Placental pericyte (primary cell): Measurements from ENCODE around the gene EXOG. TPM values are rescaled to one million over a fixed set of nuclear protein-coding genes. Genes with fewer than 3 reads are reported as not detected.

Source experiments
- small RNA-seq: library from RNA; depleted of rRNA; stranded (forward); fragments of <200 nt; gene quantifications from one replicate; pipeline ENCODE3, GENCODE V24; 2012; ENCODE audit warnings: low replicate concordance
- total RNA-seq: library from RNA; depleted of rRNA; stranded (reverse); fragments of >200 nt; gene quantifications from 2 replicates; pipeline ENCODE4 v1.2.3, GENCODE V29; 2012

Gene EXOG, protein sequence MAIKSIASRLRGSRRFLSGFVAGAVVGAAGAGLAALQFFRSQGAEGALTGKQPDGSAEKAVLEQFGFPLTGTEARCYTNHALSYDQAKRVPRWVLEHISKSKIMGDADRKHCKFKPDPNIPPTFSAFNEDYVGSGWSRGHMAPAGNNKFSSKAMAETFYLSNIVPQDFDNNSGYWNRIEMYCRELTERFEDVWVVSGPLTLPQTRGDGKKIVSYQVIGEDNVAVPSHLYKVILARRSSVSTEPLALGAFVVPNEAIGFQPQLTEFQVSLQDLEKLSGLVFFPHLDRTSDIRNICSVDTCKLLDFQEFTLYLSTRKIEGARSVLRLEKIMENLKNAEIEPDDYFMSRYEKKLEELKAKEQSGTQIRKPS
- total RNA-seq: 7.0 and 12.6 TPM in 2 replicates

DNA sequence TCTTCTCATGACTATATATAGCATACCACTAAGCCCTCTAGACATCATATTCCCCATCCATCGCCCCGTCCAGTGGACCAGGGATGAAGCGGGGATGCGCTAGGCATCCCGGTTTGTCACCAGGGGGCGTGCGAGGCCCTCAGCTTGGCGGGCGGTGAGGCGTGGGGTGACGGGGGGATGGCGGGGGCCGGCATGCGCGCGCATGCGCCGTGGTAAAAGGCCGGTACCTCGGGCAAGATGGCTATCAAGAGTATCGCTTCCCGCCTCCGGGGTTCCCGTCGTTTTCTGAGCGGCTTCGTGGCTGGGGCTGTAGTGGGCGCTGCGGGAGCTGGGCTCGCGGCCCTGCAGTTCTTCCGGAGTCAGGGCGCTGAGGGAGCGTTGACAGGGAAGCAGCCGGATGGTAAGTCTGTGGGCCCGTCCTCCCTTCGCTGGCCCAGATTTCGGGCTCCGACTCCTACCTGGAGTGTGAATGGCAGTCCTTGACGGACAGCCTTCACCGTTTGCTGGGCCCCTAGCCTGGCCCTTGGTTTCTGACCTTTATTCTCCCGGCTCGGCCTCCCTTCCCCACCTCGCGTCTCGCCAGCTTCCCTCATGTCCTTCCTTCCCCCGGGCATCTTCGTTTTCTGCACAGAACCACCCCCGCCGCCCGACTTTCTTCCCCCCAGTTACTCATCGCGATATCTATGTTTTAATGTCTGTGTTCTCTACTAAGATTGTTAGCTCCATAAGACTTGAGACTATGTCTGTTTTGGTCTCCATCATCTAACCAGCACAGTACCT is at the start of gene EXOG:
Gene EXOG (plus strand): TSS at position 210 of the 780 bp plus-strand sequence. CDS start 28 bp downstream, at position 238.

DNA sequence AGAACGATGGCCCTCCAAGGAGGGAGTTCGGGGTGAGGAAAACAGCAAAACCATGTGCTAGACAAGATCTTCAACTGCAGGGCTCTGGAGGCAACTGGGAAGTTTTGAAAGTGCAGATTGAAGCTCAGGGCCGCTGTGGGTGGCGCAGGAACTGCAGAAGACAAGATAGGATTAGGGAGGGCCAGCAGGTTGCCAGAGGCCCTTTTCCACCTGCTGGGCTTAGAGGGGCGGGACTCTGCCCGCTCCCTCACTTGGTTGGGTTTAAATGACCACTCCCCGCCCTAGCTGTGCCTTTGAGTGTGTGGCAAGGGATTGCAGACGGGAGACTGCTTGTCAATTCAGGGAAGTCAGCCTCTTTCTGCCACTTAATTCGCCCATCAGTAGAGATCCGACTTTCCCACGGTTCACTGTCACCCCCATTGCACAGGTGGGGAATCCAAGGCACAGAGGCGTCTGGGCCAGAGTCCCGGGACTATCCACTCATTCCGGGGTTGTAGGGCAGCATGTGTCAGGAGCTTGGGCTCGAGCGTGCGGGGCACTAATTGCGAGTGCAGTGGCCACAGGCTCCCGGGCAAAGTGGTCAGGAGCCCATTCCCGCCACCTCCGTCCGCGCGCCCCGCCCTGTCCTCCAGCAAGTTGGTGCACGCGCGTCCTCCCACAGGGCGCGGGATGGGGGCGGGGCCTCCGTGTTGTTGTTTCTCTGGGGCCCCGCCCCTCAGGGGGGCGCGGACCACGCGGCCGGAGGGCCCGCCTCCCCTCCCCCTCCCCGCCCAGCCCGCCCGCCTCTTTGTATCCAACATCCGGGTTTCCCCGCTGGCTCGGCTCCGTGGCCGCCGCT is 42.8 kb upstream of the EXOG start, which contains the start of gene ACVR2B:
Gene ACVR2B (plus strand): TSS at position 816 of the 838 bp plus-strand sequence. CDS start 433 bp downstream, outside the sequence.

Small RNA genes within 50 kb of the gene (small RNA-seq; reads per million reads assigned to genes)
- not detected for gene RF00019

Other genes with a start within 250 kb of the EXOG start
- gene SLC22A13, start 230.5 kb upstream of the EXOG start, total RNA-seq: 0.43 and 0.44 TPM in 2 replicates
- gene SLC22A14, start 214.0 kb upstream of the EXOG start, total RNA-seq: under 0.01 and 0.14 TPM in 2 replicates
- 4.3 and 5.5 TPM in 2 replicates for gene XYLB, start 149.6 kb upstream of the EXOG start, total RNA-seq
- gene ACVR2B, start 42.5 kb upstream of the EXOG start, total RNA-seq: 3.7 and 4.8 TPM in 2 replicates
- gene SCN5A, start 153.3 kb downstream of the EXOG start, total RNA-seq: 0.22 and 1.1 TPM in 2 replicates